SU-DHL-6 (cell line): ENCODE results near the gene OXCT1.

Experiments
- CTCF ChIP-seq: fragments of 200-600 bp; sonication (generic); IDR thresholded peaks from one replicate; pipeline ENCODE4 v1.5.1; 2017; ENCODE audit warnings: antibody characterized with exemption, mild to moderate bottlenecking, low read length, moderate library complexity; ENCODE audit not compliant: insufficient read depth, poor library complexity, severe bottlenecking
- EZH2phosphoT487 ChIP-seq: fragments of 200-600 bp; sonication (generic), shearing (Covaris generic); conservative IDR thresholded peaks from 2 replicates; pipeline ENCODE4 v1.6.1; 2018; ENCODE audit warnings: mild to moderate bottlenecking, antibody characterized with exemption, low read length, moderate library complexity, mixed read lengths

- TF ChIP-seq CTCF (no peak), EZH2phosphoT487 (no peak)
Observed at GRCh38 chr5:41815261-41815660, 55.0 kb downstream of the OXCT1 start.
